ENCODE data around the gene MEIKIN.

The MEIKIN gene

DNA sequence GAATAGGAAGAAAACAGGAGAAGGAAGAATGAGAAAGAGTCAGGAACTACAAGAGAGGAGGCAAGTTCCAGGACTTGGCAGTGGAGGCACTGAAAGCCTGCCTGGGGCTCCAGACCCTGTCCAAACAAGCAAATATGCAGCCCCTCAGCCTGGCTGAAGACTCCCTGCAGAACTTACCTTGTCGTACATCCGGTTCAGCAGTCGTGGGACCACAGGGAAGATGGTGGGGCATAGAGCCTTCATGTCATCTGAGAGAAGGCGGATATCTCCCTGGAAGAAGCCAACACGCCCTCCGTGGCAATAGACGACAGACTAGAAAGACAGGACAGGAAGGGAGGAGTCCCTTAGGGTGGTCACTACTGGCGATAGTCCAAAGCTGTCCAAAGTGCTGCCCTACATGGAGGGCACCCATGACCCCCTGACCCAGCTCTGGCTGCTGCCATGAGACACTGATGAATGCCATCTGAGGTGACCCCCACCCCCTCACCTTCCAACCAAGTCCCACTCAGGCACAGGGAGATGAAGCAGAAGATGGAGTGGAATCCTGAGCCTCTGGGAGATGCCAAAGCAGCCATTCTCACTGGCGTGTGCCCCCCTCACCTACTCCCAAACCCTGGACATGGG is 27.7 kb upstream of the MEIKIN start:
- TF ChIP-seq, protein P1, sequence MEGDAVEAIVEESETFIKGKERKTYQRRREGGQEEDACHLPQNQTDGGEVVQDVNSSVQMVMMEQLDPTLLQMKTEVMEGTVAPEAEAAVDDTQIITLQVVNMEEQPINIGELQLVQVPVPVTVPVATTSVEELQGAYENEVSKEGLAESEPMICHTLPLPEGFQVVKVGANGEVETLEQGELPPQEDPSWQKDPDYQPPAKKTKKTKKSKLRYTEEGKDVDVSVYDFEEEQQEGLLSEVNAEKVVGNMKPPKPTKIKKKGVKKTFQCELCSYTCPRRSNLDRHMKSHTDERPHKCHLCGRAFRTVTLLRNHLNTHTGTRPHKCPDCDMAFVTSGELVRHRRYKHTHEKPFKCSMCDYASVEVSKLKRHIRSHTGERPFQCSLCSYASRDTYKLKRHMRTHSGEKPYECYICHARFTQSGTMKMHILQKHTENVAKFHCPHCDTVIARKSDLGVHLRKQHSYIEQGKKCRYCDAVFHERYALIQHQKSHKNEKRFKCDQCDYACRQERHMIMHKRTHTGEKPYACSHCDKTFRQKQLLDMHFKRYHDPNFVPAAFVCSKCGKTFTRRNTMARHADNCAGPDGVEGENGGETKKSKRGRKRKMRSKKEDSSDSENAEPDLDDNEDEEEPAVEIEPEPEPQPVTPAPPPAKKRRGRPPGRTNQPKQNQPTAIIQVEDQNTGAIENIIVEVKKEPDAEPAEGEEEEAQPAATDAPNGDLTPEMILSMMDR (IDR thresholded peaks at IDR 0.05; ENCODE audit: low read depth, low read length) = no peak

DNA sequence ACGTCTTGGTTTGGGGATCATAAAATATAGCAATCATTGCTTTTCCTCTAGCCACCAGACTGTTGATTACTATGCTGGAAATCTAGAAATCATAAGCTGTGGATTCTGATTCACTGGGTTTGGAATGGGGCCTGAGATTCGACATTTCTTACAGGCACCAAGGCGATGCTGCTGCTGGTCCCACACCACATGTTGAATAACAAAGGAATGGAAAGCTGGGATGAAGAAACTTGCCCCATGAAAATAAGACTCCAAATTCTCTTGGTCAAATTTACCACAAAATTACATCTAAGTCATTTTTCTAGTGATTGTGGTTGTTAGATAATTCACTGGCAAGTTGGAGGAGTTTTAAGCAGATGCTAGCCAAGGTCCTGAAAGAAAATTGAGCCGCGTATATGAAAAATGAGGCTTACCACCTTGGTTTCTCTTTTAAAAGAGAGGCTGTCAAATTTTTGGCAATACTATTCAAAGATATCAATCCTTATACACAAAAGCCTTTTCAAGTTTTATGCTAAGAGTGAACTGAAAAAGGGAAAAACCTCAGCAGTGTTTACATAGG is 23.0 kb upstream of the MEIKIN start:
- TF ChIP-seq, protein P1 (IDR thresholded peaks at IDR 0.05; ENCODE audit: low read depth, low read length) = no peak
- H3K4me3 ChIP-seq (ENCODE audit: low read depth, low read length) = no peak overlapping the region

More for the DNA sequence above, 27.7 kb upstream of the MEIKIN start:
- H3K4me3 ChIP-seq (ENCODE audit: low read depth, low read length) = no peak overlapping the region

DNA sequence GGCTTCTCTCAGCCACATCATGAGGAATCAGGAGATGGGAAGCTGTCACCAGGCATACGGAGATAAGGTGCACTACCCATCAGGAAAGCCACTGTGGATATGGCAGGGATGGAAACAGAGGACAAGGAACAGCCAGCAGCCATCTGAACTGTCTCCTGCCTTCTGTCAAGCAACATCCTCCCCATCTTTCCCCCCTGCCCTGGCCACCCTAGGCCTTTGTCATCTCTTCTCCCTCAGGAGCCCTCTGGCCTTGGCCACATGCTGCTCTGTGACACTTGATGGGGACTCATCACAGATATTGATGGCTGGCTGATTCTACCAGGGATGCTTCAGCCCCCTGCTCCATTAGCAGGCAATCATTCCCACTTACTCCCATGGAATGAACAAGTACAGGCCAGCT is 21.1 kb upstream of the MEIKIN start:
- no peak overlapping the region for H3K4me3 ChIP-seq (ENCODE audit: low read depth, low read length)
- TF ChIP-seq, protein P1 (IDR thresholded peaks at IDR 0.05; ENCODE audit: low read depth, low read length) = no peak

DNA sequence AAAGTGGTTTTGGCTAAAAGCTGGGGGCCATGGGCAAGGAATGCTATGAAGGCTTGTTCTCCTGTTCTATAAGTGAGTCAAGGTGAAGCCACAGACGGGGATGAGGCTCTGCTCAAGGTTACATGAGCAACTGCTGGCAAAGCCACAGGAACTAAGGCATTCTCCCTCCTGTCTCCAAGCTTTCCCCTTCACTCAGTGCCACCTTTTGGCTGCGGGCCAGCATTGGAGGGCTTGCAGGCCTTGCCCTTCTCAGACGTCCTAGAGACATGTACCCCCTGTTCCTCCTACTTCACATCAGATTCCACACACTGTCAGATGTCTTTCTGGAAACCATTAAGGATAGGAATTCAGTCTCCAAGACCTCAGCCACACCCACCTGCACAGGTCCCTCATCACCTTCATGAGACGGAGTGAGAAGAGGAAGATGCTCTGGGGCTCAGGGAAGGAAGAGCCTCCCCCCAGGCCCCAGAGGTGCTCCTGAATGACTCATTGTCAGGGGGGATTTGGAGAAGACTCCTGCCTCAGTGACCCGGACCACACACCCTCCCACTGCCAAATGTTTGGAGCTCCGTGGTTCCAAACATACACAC is 20.5 kb upstream of the MEIKIN start:
- TF ChIP-seq, protein P1 (IDR thresholded peaks at IDR 0.05; ENCODE audit: low read depth, low read length) = no peak
- no peak overlapping the region for H3K4me3 ChIP-seq (ENCODE audit: low read depth, low read length)

DNA sequence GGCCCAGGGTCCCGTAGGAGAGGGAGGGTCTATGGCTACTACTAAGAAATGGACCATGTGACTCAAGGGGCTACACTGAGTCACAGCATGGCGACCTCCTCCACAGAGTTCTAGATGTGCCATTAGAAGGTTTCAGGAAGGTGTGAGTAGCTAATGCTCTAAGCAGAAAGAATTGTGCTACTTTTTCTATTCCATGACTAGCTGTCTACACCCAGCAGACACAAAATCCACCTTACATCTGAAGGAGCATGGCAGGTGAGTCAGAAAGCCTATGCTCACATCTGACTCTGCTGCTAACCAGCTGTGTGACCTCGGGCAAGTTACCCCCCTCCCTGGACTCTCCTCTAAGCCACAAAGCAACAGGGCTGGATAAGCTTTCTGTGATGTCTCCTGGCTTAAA is 14.4 kb upstream of the MEIKIN start:
- TF ChIP-seq, protein P1 (IDR thresholded peaks at IDR 0.05; ENCODE audit: low read depth, low read length) = no peak
- H3K4me3 ChIP-seq (ENCODE audit: low read depth, low read length) = no peak overlapping the region

DNA sequence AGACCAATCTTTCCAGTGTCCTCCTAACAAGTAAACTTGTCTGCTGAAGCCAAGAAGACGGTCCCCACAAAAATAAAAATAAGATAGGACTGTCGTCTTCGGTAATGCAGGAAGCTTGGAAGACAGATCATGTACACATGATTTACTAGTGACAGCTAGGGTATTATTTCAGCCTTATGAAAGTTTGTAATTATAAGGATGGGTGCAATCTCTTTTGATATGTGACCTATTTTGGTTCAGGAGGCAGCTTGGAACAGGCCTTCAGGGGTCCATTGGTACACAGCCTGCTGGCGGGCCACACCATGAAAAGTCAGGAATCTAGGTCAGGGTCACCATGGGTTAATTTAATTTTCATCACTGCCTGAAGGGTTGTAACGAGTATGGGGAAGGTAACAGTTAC is 13.7 kb upstream of the MEIKIN start:
- TF ChIP-seq, protein P1 (IDR thresholded peaks at IDR 0.05; ENCODE audit: low read depth, low read length) = no peak

DNA sequence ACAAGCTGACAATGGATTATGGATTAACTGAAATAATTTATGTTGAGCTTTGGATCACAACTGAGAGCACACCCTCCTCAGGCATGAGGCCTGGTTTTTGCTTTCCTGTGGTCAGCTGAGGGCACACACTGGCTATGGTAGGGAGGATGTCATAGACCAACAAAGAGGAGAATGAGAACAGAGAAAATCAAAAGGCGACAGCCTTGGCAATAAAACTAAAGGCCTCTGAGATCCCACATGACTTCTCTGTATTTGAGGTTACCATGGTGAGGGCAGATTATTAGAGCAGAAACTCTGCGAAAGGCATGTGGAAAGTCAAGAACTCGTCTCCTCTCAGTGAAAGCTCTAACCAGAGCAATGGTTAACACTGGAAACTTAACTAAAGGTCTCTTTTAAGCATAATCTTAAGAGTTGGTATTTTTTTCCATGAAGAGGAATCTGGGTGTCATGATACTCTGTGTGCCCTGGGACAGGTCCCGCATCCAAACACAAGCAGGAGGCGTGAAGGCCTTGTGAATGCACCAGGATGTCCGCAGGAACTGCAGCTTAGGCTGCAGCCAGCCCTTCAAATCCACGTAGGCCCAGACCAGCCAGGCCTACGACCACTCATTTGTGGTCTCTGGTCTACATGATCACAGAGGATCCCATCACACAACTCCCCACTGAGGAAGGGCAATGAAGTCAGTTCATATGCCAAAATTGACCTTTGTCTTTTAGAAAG is 12.4 kb upstream of the MEIKIN start:
- TF ChIP-seq, protein P1 (IDR thresholded peaks at IDR 0.05; ENCODE audit: low read depth, low read length) = no peak
- no peak overlapping the region for H3K4me3 ChIP-seq (ENCODE audit: low read depth, low read length)

More for the DNA sequence above, 13.7 kb upstream of the MEIKIN start:
- H3K4me3 ChIP-seq (ENCODE audit: low read depth, low read length) = no peak overlapping the region
